GM19328 (cell line): ENCODE measurements around the gene IFNL3.
"Not testable (repeated sequence)": the region's sequence is repeated elsewhere in the genome, so short reads cannot be mapped to it uniquely, and the experiment has no call there.

ENCODE experiments used
- ATAC-seq: cut with Tn5 transposase; IDR thresholded peaks from one replicate; pipeline ENCODE4 v1.9.1; 2021; ENCODE audit warnings: mild to moderate bottlenecking, moderate library complexity; ENCODE audit not compliant: unreplicated experiment

IFNL3 gene

GRCh38 chr19:39253374-39254149 lies 8.8 kb upstream of the IFNL3 start:
- ATAC-seq = no peak

- no peak for ATAC-seq
Measured at GRCh38 chr19:39252458-39252857, 7.7 kb upstream of the IFNL3 start.

GRCh38 chr19:39251846-39252245 lies 7.0 kb upstream of the IFNL3 start:
- no peak for ATAC-seq

- ATAC-seq = no peak
Measured at GRCh38 chr19:39251081-39251480, 6.3 kb upstream of the IFNL3 start.

GRCh38 chr19:39248806-39249205 lies 4.0 kb upstream of the IFNL3 start, which contains the start of gene IFNL4:
Gene IFNL4 (minus strand): TSS chr19:39248856.
- no peak for ATAC-seq

- no peak for ATAC-seq
Measured at GRCh38 chr19:39247701-39248664, 3.2 kb upstream of the IFNL3 start.

- ATAC-seq = no peak
Measured at GRCh38 chr19:39246951-39247669, 2.3 kb upstream of the IFNL3 start.

GRCh38 chr19:39245166-39245565 lies 360 bp upstream of the IFNL3 start:
- ATAC-seq = not testable (repeated sequence)

- not testable (repeated sequence) for ATAC-seq
Measured at GRCh38 chr19:39243741-39244140, 1.1 kb downstream of the IFNL3 start.

- no peak for ATAC-seq
Measured at GRCh38 chr19:39240421-39240820, 4.4 kb downstream of the IFNL3 start.

GRCh38 chr19:39238944-39239343 lies 5.9 kb downstream of the IFNL3 start:
- ATAC-seq = no peak

GRCh38 chr19:39238209-39238608 lies 6.6 kb downstream of the IFNL3 start:
- ATAC-seq = no peak

GRCh38 chr19:39237200-39238184 lies 7.3 kb downstream of the IFNL3 start:
- no peak for ATAC-seq

GRCh38 chr19:39236527-39236926 lies 8.3 kb downstream of the IFNL3 start:
- no peak for ATAC-seq

GRCh38 chr19:39232708-39233107 lies 12.1 kb downstream of the IFNL3 start:
- ATAC-seq = no peak

- ATAC-seq = no peak
Measured at GRCh38 chr19:39230096-39230764, 14.6 kb downstream of the IFNL3 start.

GRCh38 chr19:39224910-39225309 lies 19.9 kb downstream of the IFNL3 start:
- ATAC-seq = no peak

- ATAC-seq = no peak
Measured at GRCh38 chr19:39223703-39224279, 21.0 kb downstream of the IFNL3 start.

- not testable (repeated sequence) for ATAC-seq
Measured at GRCh38 chr19:39219108-39219507, 25.7 kb downstream of the IFNL3 start.
